HepG2 (cell line): ENCODE results near the gene CELF4. TPM values are rescaled to one million over a fixed set of nuclear protein-coding genes. Genes with fewer than 3 reads are reported as not detected.

Experiments used
- ATAC-seq: fragments of 200-7000 bp; cut with Tn5 transposase; 3 replicates; pipeline ENCODE4 v1.9.1; 2020; ENCODE audit warnings: mild to moderate bottlenecking, moderate library complexity
- BruUV-seq: library from RNA; stranded (reverse); fragments of 400-500 nt; replicated peaks from 2 replicates; lab custom pipeline; 2021; lab: Mats Ljungman, UMichigan
- CTCF ChIA-PET: fragments of 300-600 bp; formaldehyde crosslinking; extraction: SDS; loops from one replicate; lab custom pipeline; 2021; ENCODE audit warnings: low total read pairs, inconsistent platforms, low intra/inter-chr PET ratio; lab: Yijun Ruan, JAX
- POLR2A ChIA-PET: fragments of 350-600 bp; sonication (Branson Sonifier 250); formaldehyde crosslinking; loops from one replicate; lab custom pipeline; 2020; ENCODE audit warnings: antibody characterized with exemption, inconsistent platforms; lab: Yijun Ruan, JAX
- DNase-seq: peaks from one replicate; pipeline ENCODE4 v3.0.0-alpha.2; 2015; ENCODE audit warnings: low spot score
- FAIRE-seq: peaks from 3 replicates; lab custom pipeline; 2011; peaks lifted over from hg19 to GRCh38; lab: Jason Lieb, UNC
- H2AFZ ChIP-seq: one replicate; pipeline ENCODE4 v1.6.1; 2011; ENCODE audit warnings: low read length, inconsistent platforms
- H3K27ac ChIP-seq: fragments of 300-600 bp; 3 replicates; pipeline ENCODE4 v1.8.0; 2011; ENCODE audit warnings: mixed run types, mild to moderate bottlenecking, mixed read lengths, low read length, inconsistent platforms; ENCODE audit not compliant: insufficient read depth; ENCODE audit errors: extremely low read length
- H3K27me3 ChIP-seq, 2 experiments: fragments of 200-600 bp in 1 of 2; 2 replicates in 1 of 2; 3 replicates in 1 of 2; pipeline versions ENCODE4 v1.6.0 to v1.8.0; 2011; ENCODE audit warnings: low read length in 2 of 2, mild to moderate bottlenecking in 2 of 2, moderate library complexity in 2 of 2, inconsistent platforms in 1 of 2; ENCODE audit not compliant: insufficient read depth in 2 of 2, control insufficient read depth in 1 of 2
- H3K36me3 ChIP-seq, 2 experiments: fragments of 200-600 bp in 1 of 2; replicated peaks in 1 of 2; 2 replicates in 1 of 2; 3 replicates in 1 of 2; pipeline versions ENCODE4 v1.5.1 to v1.8.0; 2011; ENCODE audit warnings: low read length in 2 of 2, inconsistent platforms in 1 of 2; ENCODE audit not compliant: insufficient read depth in 2 of 2, control insufficient read depth in 1 of 2
- H3K4me1 ChIP-seq: 2 replicates; pipeline ENCODE4 v1.5.1; 2012; ENCODE audit warnings: low read length, inconsistent platforms; ENCODE audit not compliant: insufficient read depth
- H3K4me2 ChIP-seq: 2 replicates; pipeline ENCODE4 v1.6.0; 2011; ENCODE audit warnings: low read depth, low read length, inconsistent platforms
- H3K4me3 ChIP-seq, 3 experiments: fragments of 200-600 bp in 1 of 3; sonication (generic), shearing (Covaris generic) in 1 of 3; replicated peaks in 1 of 3; 2 replicates each; pipeline ENCODE4 v1.5.1; 2011 to 2016; ENCODE audit warnings: low read length in 3 of 3, inconsistent platforms in 2 of 3, low read depth in 2 of 3, mild to moderate bottlenecking in 2 of 3, control low read depth in 1 of 3, mixed read lengths in 1 of 3; ENCODE audit not compliant: insufficient read depth in 1 of 3
- H3K79me2 ChIP-seq: one replicate; pipeline ENCODE4 v1.6.1; 2011; ENCODE audit warnings: low read length, inconsistent platforms; ENCODE audit not compliant: insufficient read depth
- H3K9ac ChIP-seq: 2 replicates; pipeline ENCODE4 v1.6.0; 2011; ENCODE audit warnings: mild to moderate bottlenecking, low read depth, low read length, inconsistent platforms; ENCODE audit not compliant: insufficient read depth
- H3K9me3 ChIP-seq: 2 replicates; pipeline ENCODE4 v1.5.1; 2012; ENCODE audit warnings: mild to moderate bottlenecking, low read length
- H4K20me1 ChIP-seq: 2 replicates; pipeline ENCODE4 v1.6.0; 2011; ENCODE audit warnings: inconsistent platforms, mild to moderate bottlenecking, low read length, moderate library complexity; ENCODE audit not compliant: insufficient read depth
- ELF3 ChIP-seq: IDR thresholded peaks from 2 replicates; pipeline ENCODE4 v1.6.1; 2016; ENCODE audit warnings: missing genetic modification reagents, missing compliant biosample characterization
- GATAD1 ChIP-seq: IDR thresholded peaks from 2 replicates; pipeline ENCODE4 v1.6.1; 2016; ENCODE audit warnings: missing genetic modification reagents, missing compliant biosample characterization
- GRHL1 ChIP-seq: sonication (generic); formaldehyde crosslinking; conservative IDR thresholded peaks from 2 replicates; pipeline ENCODE4 v1.8.0; 2022; ENCODE audit warnings: missing genetic modification reagents
- HIC2 ChIP-seq: sonication (generic); formaldehyde crosslinking; IDR thresholded peaks from 2 replicates; pipeline ENCODE4 v1.9.0; 2022; ENCODE audit warnings: low read depth, missing genetic modification reagents
- HNF1A ChIP-seq, 2 experiments: sonication (generic) in 1 of 2; formaldehyde crosslinking in 1 of 2; IDR thresholded peaks; 2 replicates each; pipeline versions ENCODE4 v1.4.0 to v1.6.1; 2016 to 2020; ENCODE audit warnings: borderline replicate concordance in 1 of 2, low read depth in 1 of 2, mild to moderate bottlenecking in 1 of 2, missing genetic modification reagents in 1 of 2
- JUNB ChIP-seq: sonication (generic); formaldehyde crosslinking; IDR thresholded peaks from 2 replicates; pipeline ENCODE4 v1.8.0; 2022; ENCODE audit warnings: missing genetic modification reagents, mild to moderate bottlenecking, borderline replicate concordance
- NFE2 ChIP-seq: sonication (generic); formaldehyde crosslinking; IDR thresholded peaks from 2 replicates; pipeline ENCODE4 v1.4.0; 2020; ENCODE audit warnings: missing genetic modification reagents
- NFIB ChIP-seq: sonication (generic); formaldehyde crosslinking; IDR thresholded peaks from 2 replicates; pipeline ENCODE4 v1.9.0; 2021; ENCODE audit warnings: missing genetic modification reagents, mild to moderate bottlenecking, borderline replicate concordance
- RBAK ChIP-seq: sonication (generic); formaldehyde crosslinking; IDR thresholded peaks from 2 replicates; pipeline ENCODE4 v1.5.1; 2020; ENCODE audit warnings: mild to moderate bottlenecking, missing genetic modification reagents
- TARDBP ChIP-seq: sonication (generic); formaldehyde crosslinking; IDR thresholded peaks from 2 replicates; pipeline ENCODE4 v1.8.0; 2022; ENCODE audit warnings: mild to moderate bottlenecking, missing genetic modification reagents
- THAP11 ChIP-seq: IDR thresholded peaks from 2 replicates; pipeline ENCODE4 v1.6.1; 2016; ENCODE audit warnings: missing biosample characterization, missing genetic modification reagents
- THYN1 ChIP-seq: sonication (generic); formaldehyde crosslinking; IDR thresholded peaks from 2 replicates; pipeline ENCODE4 v1.8.1; 2023; ENCODE audit warnings: low read depth, mild to moderate bottlenecking, moderate library complexity, missing genetic modification reagents, borderline replicate concordance
- ZNF558 ChIP-seq: sonication (generic); formaldehyde crosslinking; IDR thresholded peaks from 2 replicates; pipeline ENCODE4 v1.9.0; 2022; ENCODE audit warnings: mild to moderate bottlenecking, missing genetic modification reagents, borderline replicate concordance
- ZNF629 ChIP-seq: sonication (generic); formaldehyde crosslinking; conservative IDR thresholded peaks from 2 replicates; pipeline ENCODE4 v1.5.0; 2020; ENCODE audit warnings: missing genetic modification reagents
- WGBS: methylation state at CpG from one replicate; pipeline ENCODE4 v1.1.6; 2017; ENCODE audit warnings: low lambda C conversion rate; 5-methylcytosine and 5-hydroxymethylcytosine counted together
- in situ Hi-C: cut with HindIII; loops from 2 replicates; pipeline ENCODE4 v1.10.0; 2017; ENCODE audit warnings: low pct_unique_long_range_greater_than_20kb; ENCODE audit not compliant: extremely low pct_ligation_motif_present
- intact Hi-C: fragments of 100-400 bp; cut with micrococcal nuclease; formaldehyde crosslinking; loops from one replicate; pipeline ENCODE4 v1.10.0; 2022; ENCODE audit not compliant: unreplicated experiment
- polyA plus RNA-seq, 8 experiments: library from polyadenylated mRNA; depleted of rRNA in 3 of 8; stranded (reverse) in 7 of 8; unstranded in 1 of 8; fragments of >200 nt; fragmentation: Illumina TruSeq in 4 of 8; extraction: Trizol in 4 of 8; gene quantifications; 2 replicates each; pipeline versions ENCODE4 v1.2.1 to v1.2.3, GENCODE V29; 2011 to 2016; ENCODE audit warnings: low read depth in 4 of 8, missing spikeins in 1 of 8, mixed read lengths in 1 of 8; ENCODE audit not compliant: insufficient read depth in 1 of 8
- total RNA-seq, 5 experiments: library from RNA; depleted of rRNA; stranded (reverse); fragments of >200 nt; fragmentation: Illumina TruSeq; extraction: Trizol; gene quantifications; 2 replicates each; pipeline ENCODE4 v1.2.3, GENCODE V29; 2016; ENCODE audit warnings: low read depth in 1 of 5

CELF4 gene
- total and polyA plus RNA-seq, 2 of the 13 experiments (the other 11 are each of a cell fraction or from before 2014, with no cell fraction given), result not detected

GRCh38 chr18:37586656-37587225 is 21.1 kb upstream of the CELF4 start (continued):
- no peak for TF ChIP-seq HIC2 (CRISPR knock-in tag)
- TF ChIP-seq ZNF629 (CRISPR knock-in tag), result no peak
- TF ChIP-seq ZNF558 (CRISPR knock-in tag), result no peak
- TF ChIP-seq NFIB, result no peak
- no peak for TF ChIP-seq THAP11 (CRISPR knock-in tag)

GRCh38 chr18:37584952-37585695 is 19.5 kb upstream of the CELF4 start:
- Histone ChIP-seq H3K27ac (no peak overlapping the region), H3K4me3 (no peak overlapping the region), H3K79me2 (no peaks in the 10 kb centered on the region), H4K20me1 (no peaks in the 10 kb centered on the region), H3K9ac (no peak overlapping the region), H3K9me3 (no peaks in the 10 kb centered on the region), H3K4me1 (no peaks in the 10 kb centered on the region), H3K36me3 (no peaks in the 10 kb centered on the region), H3K27me3 (peaks cover 0 to 6% of the 10 kb centered on the region in 2 experiments; a peak in 2 of 5 replicates), H2AFZ (no peak overlapping the region), H3K4me2 (no peak overlapping the region)
- FAIRE-seq (no peak), ATAC-seq (no peak), DNase-seq (no peak)
- ChIA-PET CTCF (no interaction called here), POLR2A (no interaction called here)
- in situ Hi-C loops, result no loop called here
- intact Hi-C loops, result no loop called here
- no TSS peak for BruUV-seq
- WGBS, result 2% methylated on average over 7 of the region's 7 CpGs
- TF ChIP-seq JUNB (CRISPR knock-in tag) (no peak), RBAK (CRISPR knock-in tag) (no peak), TARDBP (CRISPR knock-in tag) (no peak), ELF3 (CRISPR knock-in tag) (no peak), THYN1 (no peak), NFE2 (CRISPR knock-in tag) (no peak), GATAD1 (no peak), HNF1A (IDR thresholded peaks at IDR 0.05; ENCODE audit: low read depth) (no peak), HNF1A (CRISPR knock-in tag; IDR thresholded peaks at IDR 0.05; ENCODE audit: borderline replicate concordance) (no peak), GRHL1 (no peak)
